HEK293 (cell line): ENCODE measurements around the gene PANK2.

Source experiments
- GLI2 ChIP-seq: fragments of 450-650 bp; formaldehyde crosslinking; IDR thresholded peaks from 2 replicates; pipeline ENCODE4; 2017; ENCODE audit warnings: missing biosample characterization, missing genetic modification characterization, low read depth, borderline replicate concordance
- GLI4 ChIP-seq: fragments of 450-650 bp; formaldehyde crosslinking; IDR thresholded peaks from 2 replicates; pipeline ENCODE4 v1.5.1; 2016; ENCODE audit warnings: missing biosample characterization, missing genetic modification characterization
- HOXA7 ChIP-seq: sonication (generic); formaldehyde crosslinking; IDR thresholded peaks from 2 replicates; pipeline ENCODE4 v1.8.1; 2022; ENCODE audit warnings: missing genetic modification reagents, borderline replicate concordance
- KLF10 ChIP-seq: fragments of 450-650 bp; IDR thresholded peaks from 2 replicates; pipeline ENCODE4 v1.5.1; 2018; ENCODE audit warnings: missing biosample characterization, mild to moderate bottlenecking, missing genetic modification characterization
- WT1 ChIP-seq: fragments of 450-650 bp; formaldehyde crosslinking; IDR thresholded peaks from 2 replicates; pipeline ENCODE4 v1.5.1; 2016; ENCODE audit warnings: missing biosample characterization, missing genetic modification characterization
- ZFP41 ChIP-seq: fragments of 450-650 bp; formaldehyde crosslinking; IDR thresholded peaks from 2 replicates; pipeline ENCODE4 v1.5.1; 2016; ENCODE audit warnings: missing biosample characterization, missing genetic modification characterization, borderline replicate concordance
- ZNF132 ChIP-seq: fragments of 450-650 bp; formaldehyde crosslinking; IDR thresholded peaks from 2 replicates; pipeline ENCODE4 v1.5.1; 2017; ENCODE audit warnings: missing biosample characterization, missing genetic modification characterization, borderline replicate concordance
- ZNF138 ChIP-seq: fragments of 450-650 bp; formaldehyde crosslinking; IDR thresholded peaks from 2 replicates; pipeline ENCODE4 v1.5.1; 2016; ENCODE audit warnings: missing biosample characterization, missing genetic modification characterization, borderline replicate concordance
- ZNF174 ChIP-seq: fragments of 450-650 bp; formaldehyde crosslinking; IDR thresholded peaks from 2 replicates; pipeline ENCODE4 v1.5.0; 2017; ENCODE audit warnings: missing biosample characterization, mild to moderate bottlenecking, missing genetic modification characterization
- ZNF19 ChIP-seq: fragments of 450-650 bp; formaldehyde crosslinking; IDR thresholded peaks from 2 replicates; pipeline ENCODE4; 2016; ENCODE audit warnings: missing biosample characterization, missing genetic modification characterization, low read depth
- ZNF211 ChIP-seq: fragments of 450-650 bp; formaldehyde crosslinking; IDR thresholded peaks from 2 replicates; pipeline ENCODE4 v1.5.1; 2016; ENCODE audit warnings: low read depth, missing biosample characterization, missing genetic modification characterization
- ZNF221 ChIP-seq: fragments of 450-650 bp; formaldehyde crosslinking; IDR thresholded peaks from 2 replicates; pipeline ENCODE4 v1.5.1; 2017; ENCODE audit warnings: missing biosample characterization, missing genetic modification characterization, borderline replicate concordance
- ZNF24 ChIP-seq: fragments of 450-650 bp; formaldehyde crosslinking; IDR thresholded peaks from 2 replicates; pipeline ENCODE4 v1.5.1; 2016; ENCODE audit warnings: missing biosample characterization, missing genetic modification characterization
- ZNF292 ChIP-seq: fragments of 450-650 bp; formaldehyde crosslinking; IDR thresholded peaks from 2 replicates; pipeline ENCODE4 v1.5.1; 2016; ENCODE audit warnings: low read depth, missing biosample characterization, missing genetic modification characterization, borderline replicate concordance
- ZNF341 ChIP-seq: fragments of 450-650 bp; formaldehyde crosslinking; IDR thresholded peaks from 2 replicates; pipeline ENCODE4; 2016; ENCODE audit warnings: low read depth, missing biosample characterization, missing genetic modification characterization
- ZNF37A ChIP-seq: fragments of 450-650 bp; IDR thresholded peaks from 2 replicates; pipeline ENCODE4 v1.5.1; 2018; ENCODE audit warnings: missing biosample characterization, missing genetic modification characterization
- ZNF394 ChIP-seq: fragments of 450-650 bp; formaldehyde crosslinking; IDR thresholded peaks from 2 replicates; pipeline ENCODE4 v1.5.1; 2016; ENCODE audit warnings: missing biosample characterization, missing genetic modification characterization, mild to moderate bottlenecking, moderate library complexity, borderline replicate concordance
- ZNF433 ChIP-seq: fragments of 450-650 bp; formaldehyde crosslinking; IDR thresholded peaks from 2 replicates; pipeline ENCODE4 v1.5.1; 2016; ENCODE audit warnings: missing biosample characterization, missing genetic modification characterization, low read depth
- ZNF501 ChIP-seq: fragments of 450-650 bp; formaldehyde crosslinking; IDR thresholded peaks from 2 replicates; pipeline ENCODE4 v1.5.1; 2016; ENCODE audit warnings: missing biosample characterization, missing genetic modification characterization
- ZNF660 ChIP-seq: fragments of 450-650 bp; IDR thresholded peaks from 2 replicates; pipeline ENCODE4 v1.5.1; 2018; ENCODE audit warnings: missing biosample characterization, mild to moderate bottlenecking, missing genetic modification characterization
- ZNF792 ChIP-seq: fragments of 450-650 bp; formaldehyde crosslinking; IDR thresholded peaks from 2 replicates; pipeline ENCODE4 v1.5.1; 2016; ENCODE audit warnings: missing biosample characterization, missing genetic modification characterization
- ZNF830 ChIP-seq: fragments of 450-650 bp; IDR thresholded peaks from 2 replicates; pipeline ENCODE4 v1.5.0; 2018; ENCODE audit warnings: missing biosample characterization, missing genetic modification characterization, low read depth, mild to moderate bottlenecking, moderate library complexity
- ZSCAN23 ChIP-seq: fragments of 450-650 bp; formaldehyde crosslinking; IDR thresholded peaks from 2 replicates; pipeline ENCODE4 v1.5.1; 2016; ENCODE audit warnings: missing biosample characterization, missing genetic modification characterization
- TF ChIP-seq, protein P1 (sequence below): fragments of 450-650 bp; formaldehyde crosslinking; IDR thresholded peaks from 2 replicates; pipeline ENCODE4 v1.5.1; 2016; ENCODE audit warnings: missing biosample characterization, missing genetic modification characterization
- TF ChIP-seq, protein P2 (sequence below): sonication (generic); formaldehyde crosslinking; IDR thresholded peaks from 2 replicates; pipeline ENCODE4 v1.8.1; 2022; ENCODE audit warnings: mild to moderate bottlenecking, moderate library complexity, missing genetic modification reagents
- TF ChIP-seq, protein P3 (sequence below): fragments of 450-650 bp; IDR thresholded peaks from 2 replicates; pipeline ENCODE4 v1.5.1; 2018; ENCODE audit warnings: missing biosample characterization, mild to moderate bottlenecking, missing genetic modification characterization
- TF ChIP-seq, protein P4 (sequence below): fragments of 450-650 bp; formaldehyde crosslinking; IDR thresholded peaks from 2 replicates; pipeline ENCODE4 v1.5.1; 2016; ENCODE audit warnings: missing biosample characterization, missing genetic modification characterization
- TF ChIP-seq, protein P5 (sequence below): fragments of 450-650 bp; formaldehyde crosslinking; IDR thresholded peaks from 2 replicates; pipeline ENCODE4 v1.5.1; 2017; ENCODE audit warnings: missing biosample characterization, missing genetic modification characterization
- TF ChIP-seq, protein P6 (sequence below): fragments of 450-650 bp; formaldehyde crosslinking; IDR thresholded peaks from 2 replicates; pipeline ENCODE4 v1.5.1; 2017; ENCODE audit warnings: missing biosample characterization, missing genetic modification characterization

Gene PANK2

DNA sequence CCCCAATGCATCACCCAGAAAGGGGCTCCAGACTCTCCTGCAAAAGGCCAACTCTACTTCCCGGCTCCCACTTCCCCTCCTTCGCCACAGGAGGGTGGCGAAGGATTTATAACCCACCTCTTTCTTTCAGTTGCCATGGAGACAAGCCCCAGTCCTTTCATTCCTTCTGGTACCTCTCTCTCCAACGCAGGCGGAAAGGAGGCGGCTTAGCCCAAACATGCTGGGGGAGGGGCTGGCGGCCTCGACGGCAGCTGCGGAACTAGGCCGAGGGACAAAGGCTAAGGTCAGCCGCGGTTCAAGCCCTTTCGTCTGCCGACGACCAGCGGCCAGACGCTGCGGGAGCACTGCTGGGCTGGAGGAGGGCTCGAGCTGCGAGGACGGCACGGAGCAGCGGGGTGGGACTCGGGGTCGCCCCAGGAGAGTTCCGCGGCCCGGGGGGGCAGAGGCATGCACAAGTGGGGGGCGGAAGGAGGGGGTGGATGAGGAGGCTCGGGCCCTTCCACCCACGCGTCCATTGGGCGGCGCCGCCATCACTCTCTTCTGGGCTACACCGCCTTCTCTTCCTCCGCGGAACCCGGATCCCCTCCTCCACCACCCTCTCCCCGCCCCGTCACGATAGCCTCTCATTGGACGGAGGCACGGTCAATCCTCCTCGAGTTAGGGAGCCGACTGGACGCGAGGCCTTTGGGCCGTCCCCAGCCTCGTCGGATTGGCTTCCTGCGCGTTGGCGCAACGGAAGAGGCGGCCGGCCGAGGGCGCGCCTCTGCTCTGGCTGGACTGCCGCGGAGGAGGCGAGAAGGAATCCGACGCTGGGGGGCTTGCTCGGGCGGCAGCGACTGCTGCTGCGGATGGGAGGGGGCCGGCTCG is at the start of gene PANK2 (continued):
- TF ChIP-seq ZNF394 (tag by site-specific recombination) (peak; percentile 76), ZNF433 (tag by site-specific recombination) (no peak), ZSCAN23 (peak; percentile 86), ZNF501 (tag by site-specific recombination) (no peak; the same call in 1 of the 2 replicates), ZNF138 (tag by site-specific recombination) (no peak), ZNF174 (no peak), ZNF660 (tag by site-specific recombination) (no peak), WT1 (tag by site-specific recombination) (peak; percentile 70), ZNF221 (tag by site-specific recombination) (no peak), GLI2 (tag by site-specific recombination) (no peak), ZFP41 (no peak), ZNF792 (tag by site-specific recombination) (no peak), KLF10 (tag by site-specific recombination) (peak; percentile 69), ZNF37A (no peak), ZNF132 (tag by site-specific recombination) (no peak), ZNF19 (no peak), ZNF211 (tag by site-specific recombination) (no peak), ZNF830 (no peak), ZNF292 (tag by site-specific recombination) (no peak), GLI4 (no peak), HOXA7 (CRISPR knock-in tag) (no peak), ZNF341 (tag by site-specific recombination) (peak; percentile 76), ZNF24 (peak; percentile 81; the same call in 1 of the 2 replicates)
- TF ChIP-seq, protein P1, sequence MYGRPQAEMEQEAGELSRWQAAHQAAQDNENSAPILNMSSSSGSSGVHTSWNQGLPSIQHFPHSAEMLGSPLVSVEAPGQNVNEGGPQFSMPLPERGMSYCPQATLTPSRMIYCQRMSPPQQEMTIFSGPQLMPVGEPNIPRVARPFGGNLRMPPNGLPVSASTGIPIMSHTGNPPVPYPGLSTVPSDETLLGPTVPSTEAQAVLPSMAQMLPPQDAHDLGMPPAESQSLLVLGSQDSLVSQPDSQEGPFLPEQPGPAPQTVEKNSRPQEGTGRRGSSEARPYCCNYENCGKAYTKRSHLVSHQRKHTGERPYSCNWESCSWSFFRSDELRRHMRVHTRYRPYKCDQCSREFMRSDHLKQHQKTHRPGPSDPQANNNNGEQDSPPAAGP (tag by site-specific recombination): peak; percentile 94
- TF ChIP-seq, protein P2, sequence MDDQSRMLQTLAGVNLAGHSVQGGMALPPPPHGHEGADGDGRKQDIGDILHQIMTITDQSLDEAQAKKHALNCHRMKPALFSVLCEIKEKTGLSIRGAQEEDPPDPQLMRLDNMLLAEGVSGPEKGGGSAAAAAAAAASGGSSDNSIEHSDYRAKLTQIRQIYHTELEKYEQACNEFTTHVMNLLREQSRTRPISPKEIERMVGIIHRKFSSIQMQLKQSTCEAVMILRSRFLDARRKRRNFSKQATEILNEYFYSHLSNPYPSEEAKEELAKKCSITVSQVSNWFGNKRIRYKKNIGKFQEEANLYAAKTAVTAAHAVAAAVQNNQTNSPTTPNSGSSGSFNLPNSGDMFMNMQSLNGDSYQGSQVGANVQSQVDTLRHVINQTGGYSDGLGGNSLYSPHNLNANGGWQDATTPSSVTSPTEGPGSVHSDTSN (CRISPR knock-in tag): peak; percentile 99
- TF ChIP-seq, protein P3, sequence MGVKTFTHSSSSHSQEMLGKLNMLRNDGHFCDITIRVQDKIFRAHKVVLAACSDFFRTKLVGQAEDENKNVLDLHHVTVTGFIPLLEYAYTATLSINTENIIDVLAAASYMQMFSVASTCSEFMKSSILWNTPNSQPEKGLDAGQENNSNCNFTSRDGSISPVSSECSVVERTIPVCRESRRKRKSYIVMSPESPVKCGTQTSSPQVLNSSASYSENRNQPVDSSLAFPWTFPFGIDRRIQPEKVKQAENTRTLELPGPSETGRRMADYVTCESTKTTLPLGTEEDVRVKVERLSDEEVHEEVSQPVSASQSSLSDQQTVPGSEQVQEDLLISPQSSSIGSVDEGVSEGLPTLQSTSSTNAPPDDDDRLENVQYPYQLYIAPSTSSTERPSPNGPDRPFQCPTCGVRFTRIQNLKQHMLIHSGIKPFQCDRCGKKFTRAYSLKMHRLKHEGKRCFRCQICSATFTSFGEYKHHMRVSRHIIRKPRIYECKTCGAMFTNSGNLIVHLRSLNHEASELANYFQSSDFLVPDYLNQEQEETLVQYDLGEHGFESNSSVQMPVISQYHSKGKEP (tag by site-specific recombination): no peak
- TF ChIP-seq, protein P4, sequence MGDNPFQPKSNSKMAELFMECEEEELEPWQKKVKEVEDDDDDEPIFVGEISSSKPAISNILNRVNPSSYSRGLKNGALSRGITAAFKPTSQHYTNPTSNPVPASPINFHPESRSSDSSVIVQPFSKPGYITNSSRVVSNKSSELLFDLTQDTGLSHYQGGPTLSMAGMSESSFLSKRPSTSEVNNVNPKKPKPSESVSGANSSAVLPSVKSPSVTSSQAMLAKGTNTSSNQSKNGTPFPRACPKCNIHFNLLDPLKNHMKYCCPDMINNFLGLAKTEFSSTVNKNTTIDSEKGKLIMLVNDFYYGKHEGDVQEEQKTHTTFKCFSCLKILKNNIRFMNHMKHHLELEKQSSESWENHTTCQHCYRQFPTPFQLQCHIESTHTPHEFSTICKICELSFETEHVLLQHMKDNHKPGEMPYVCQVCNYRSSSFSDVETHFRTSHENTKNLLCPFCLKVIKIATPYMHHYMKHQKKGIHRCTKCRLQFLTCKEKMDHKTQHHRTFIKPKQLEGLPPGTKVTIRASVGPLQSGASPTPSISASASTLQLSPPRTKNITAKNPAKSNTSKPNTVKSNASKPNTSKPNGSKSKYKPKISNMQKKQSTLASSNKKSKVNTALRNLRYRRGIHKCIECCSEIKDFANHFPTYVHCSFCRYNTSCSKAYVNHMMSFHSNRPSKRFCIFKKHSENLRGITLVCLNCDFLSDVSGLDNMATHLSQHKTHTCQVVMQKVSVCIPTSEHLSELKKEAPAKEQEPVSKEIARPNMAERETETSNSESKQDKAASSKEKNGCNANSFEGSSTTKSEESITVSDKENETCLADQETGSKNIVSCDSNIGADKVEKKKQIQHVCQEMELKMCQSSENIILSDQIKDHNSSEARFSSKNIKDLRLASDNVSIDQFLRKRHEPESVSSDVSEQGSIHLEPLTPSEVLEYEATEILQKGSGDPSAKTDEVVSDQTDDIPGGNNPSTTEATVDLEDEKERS (tag by site-specific recombination): no peak
- TF ChIP-seq, protein P5, sequence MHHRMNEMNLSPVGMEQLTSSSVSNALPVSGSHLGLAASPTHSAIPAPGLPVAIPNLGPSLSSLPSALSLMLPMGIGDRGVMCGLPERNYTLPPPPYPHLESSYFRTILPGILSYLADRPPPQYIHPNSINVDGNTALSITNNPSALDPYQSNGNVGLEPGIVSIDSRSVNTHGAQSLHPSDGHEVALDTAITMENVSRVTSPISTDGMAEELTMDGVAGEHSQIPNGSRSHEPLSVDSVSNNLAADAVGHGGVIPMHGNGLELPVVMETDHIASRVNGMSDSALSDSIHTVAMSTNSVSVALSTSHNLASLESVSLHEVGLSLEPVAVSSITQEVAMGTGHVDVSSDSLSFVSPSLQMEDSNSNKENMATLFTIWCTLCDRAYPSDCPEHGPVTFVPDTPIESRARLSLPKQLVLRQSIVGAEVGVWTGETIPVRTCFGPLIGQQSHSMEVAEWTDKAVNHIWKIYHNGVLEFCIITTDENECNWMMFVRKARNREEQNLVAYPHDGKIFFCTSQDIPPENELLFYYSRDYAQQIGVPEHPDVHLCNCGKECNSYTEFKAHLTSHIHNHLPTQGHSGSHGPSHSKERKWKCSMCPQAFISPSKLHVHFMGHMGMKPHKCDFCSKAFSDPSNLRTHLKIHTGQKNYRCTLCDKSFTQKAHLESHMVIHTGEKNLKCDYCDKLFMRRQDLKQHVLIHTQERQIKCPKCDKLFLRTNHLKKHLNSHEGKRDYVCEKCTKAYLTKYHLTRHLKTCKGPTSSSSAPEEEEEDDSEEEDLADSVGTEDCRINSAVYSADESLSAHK (tag by site-specific recombination): peak; percentile 43; the same call in 1 of the 2 replicates
- TF ChIP-seq, protein P6, sequence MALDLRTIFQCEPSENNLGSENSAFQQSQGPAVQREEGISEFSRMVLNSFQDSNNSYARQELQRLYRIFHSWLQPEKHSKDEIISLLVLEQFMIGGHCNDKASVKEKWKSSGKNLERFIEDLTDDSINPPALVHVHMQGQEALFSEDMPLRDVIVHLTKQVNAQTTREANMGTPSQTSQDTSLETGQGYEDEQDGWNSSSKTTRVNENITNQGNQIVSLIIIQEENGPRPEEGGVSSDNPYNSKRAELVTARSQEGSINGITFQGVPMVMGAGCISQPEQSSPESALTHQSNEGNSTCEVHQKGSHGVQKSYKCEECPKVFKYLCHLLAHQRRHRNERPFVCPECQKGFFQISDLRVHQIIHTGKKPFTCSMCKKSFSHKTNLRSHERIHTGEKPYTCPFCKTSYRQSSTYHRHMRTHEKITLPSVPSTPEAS (tag by site-specific recombination): no peak; the same call in 1 of the 2 replicates
